Gastrocnemius medialis (tissue), 4 donors: ENCODE measurements around the gene MPPED2. TPM values are rescaled to one million over a fixed set of nuclear protein-coding genes. Genes with fewer than 3 reads are reported as not detected.
A peak's percentile ranks its signal among the peaks of the same experiment; 100 is the strongest.

Experiments used
- ATAC-seq, 2 donors: fragments of 150-250 bp; one replicate each; pipeline ENCODE4 v1.9.1; 2016
- DNase-seq, 2 donors: peaks; one replicate each; pipeline ENCODE4 v3.0.0-alpha.2; 2019
- H3K27ac ChIP-seq, 4 donors: fragments of 200-600 bp; sonication (generic); 1 replicate in 1 of 4; 2 replicates in 3 of 4; pipeline ENCODE4 v1.5.1; 2016 to 2018; ENCODE audit warnings: mild to moderate bottlenecking in 2 of 4, moderate library complexity in 1 of 4
- H3K27me3 ChIP-seq, 3 donors: fragments of 200-600 bp; sonication (generic) in 2 of 3; 1 replicate in 1 of 3; 2 replicates in 2 of 3; pipeline versions ENCODE4 v1.5.1 to v1.6.0; 2016 to 2019; ENCODE audit warnings: mild to moderate bottlenecking in 1 of 3, moderate library complexity in 1 of 3
- H3K36me3 ChIP-seq, 2 donors: fragments of 200-600 bp; sonication (generic) in 1 of 2; one replicate each; pipeline ENCODE4 v1.5.1; 2017 to 2018
- H3K4me1 ChIP-seq, 2 donors: fragments of 200-600 bp; sonication (generic) in 1 of 2; one replicate each; pipeline ENCODE4 v1.5.1; 2016 to 2017; ENCODE audit warnings: mild to moderate bottlenecking in 2 of 2
- H3K4me3 ChIP-seq, 4 donors: fragments of 200-600 bp; sonication (generic) in 3 of 4; 1 replicate in 1 of 4; 2 replicates in 3 of 4; pipeline ENCODE4 v1.5.1; 2016 to 2019; ENCODE audit warnings: mild to moderate bottlenecking in 2 of 4
- H3K9me3 ChIP-seq, 3 donors: fragments of 200-600 bp; sonication (generic) in 2 of 3; 1 replicate in 1 of 3; 2 replicates in 2 of 3; pipeline ENCODE4 v1.5.1; 2016 to 2019
- CTCF ChIP-seq, 5 experiments: fragments of 450-650 bp in 3 of 5; fragments of 200-600 bp in 2 of 5; sonication (generic) in 2 of 5; IDR thresholded peaks in 4 of 5; conservative IDR thresholded peaks in 1 of 5; 1 replicate in 4 of 5; 2 replicates in 1 of 5; pipeline ENCODE4 v1.5.1; 2016 to 2019; ENCODE audit warnings: antibody characterized with exemption in 5 of 5, mild to moderate bottlenecking in 3 of 5, moderate library complexity in 3 of 5
- POLR2A ChIP-seq, 2 donors: fragments of 450-650 bp; IDR thresholded peaks; one replicate each; pipeline ENCODE4 v1.6.1; 2017; ENCODE audit warnings: antibody characterized with exemption in 2 of 2, mild to moderate bottlenecking in 2 of 2, moderate library complexity in 2 of 2
- in situ Hi-C, 4 donors: fragments of 200-750 bp; cut with MboI; loops; one replicate each; pipeline versions ENCODE4 v1.15.0 to v1.8.0; 2017; ENCODE audit warnings: low sequenced_read_pairs in 4 of 4
- intact Hi-C: fragments of 100-400 bp; cut with DNase I; formaldehyde crosslinking; loops from one replicate; pipeline ENCODE4 v1.15.1; 2023; ENCODE audit warnings: low total_unique reads
- total RNA-seq, 4 donors: library from RNA; depleted of rRNA; stranded (reverse); fragments of >200 nt; gene quantifications; one replicate each; pipeline versions ENCODE4 v1.1.0 to v1.2.3, GENCODE V29; 2016

Gene MPPED2
- total RNA-seq, 4 donors from 2014 or later, result 0.78 to 4.4 (median 2.2) TPM

GRCh38 chr11:30459306-30459705, 126.8 kb downstream of the MPPED2 start:
- no peak for DNase-seq
- intact Hi-C loops, result no loop called here
- Histone ChIP-seq H3K9me3 (no peaks in the 10 kb centered on the region), H3K4me1 (peaks cover 8 to 29% of the 10 kb centered on the region in 2 donors), H3K27me3 (no peaks in the 10 kb centered on the region), H3K27ac (no peak overlapping the region), H3K36me3 (no peaks in the 10 kb centered on the region), H3K4me3 (no peak overlapping the region)
- TF ChIP-seq POLR2A (IDR thresholded peaks at IDR 0.05) (no peak), CTCF (IDR thresholded peaks at IDR 0.05 in 4 of 5, conservative IDR thresholded peaks at IDR 0.05 in 1 of 5) (no peak)
- no peak for ATAC-seq
- in situ Hi-C loops, result no loop called here

GRCh38 chr11:30458541-30458940, 127.6 kb downstream of the MPPED2 start:
- in situ Hi-C loops (no loop called here), intact Hi-C loops (no loop called here)
- Histone ChIP-seq H3K36me3 (no peaks in the 10 kb centered on the region), H3K27me3 (no peaks in the 10 kb centered on the region), H3K27ac (no peak overlapping the region), H3K4me1 (peaks cover 13 to 36% of the 10 kb centered on the region in 2 donors), H3K9me3 (no peaks in the 10 kb centered on the region), H3K4me3 (no peak overlapping the region)
- DNase-seq, result no peak
- ATAC-seq, result no peak
- TF ChIP-seq POLR2A (IDR thresholded peaks at IDR 0.05), result no peak
- TF ChIP-seq CTCF (IDR thresholded peaks at IDR 0.05 in 4 of 5, conservative IDR thresholded peaks at IDR 0.05 in 1 of 5), result no peak

GRCh38 chr11:30457087-30457486, 129.1 kb downstream of the MPPED2 start:
- H3K4me3 ChIP-seq, result no peak overlapping the region
- no peaks in the 10 kb centered on the region for H3K9me3 ChIP-seq
- peak; percentile 36 for ATAC-seq
- in situ Hi-C loops, result no loop called here
- no peak for DNase-seq
- H3K4me1 ChIP-seq, result peaks cover 17 to 42% of the 10 kb centered on the region in 2 donors
- H3K36me3 ChIP-seq, result no peaks in the 10 kb centered on the region
- no peak overlapping the region for H3K27ac ChIP-seq
- no peak for TF ChIP-seq CTCF (IDR thresholded peaks at IDR 0.05 in 4 of 5, conservative IDR thresholded peaks at IDR 0.05 in 1 of 5)
- no peak for TF ChIP-seq POLR2A (IDR thresholded peaks at IDR 0.05)
- intact Hi-C loops, result no loop called here
- H3K27me3 ChIP-seq, result no peaks in the 10 kb centered on the region

- TF ChIP-seq CTCF (IDR thresholded peaks at IDR 0.05 in 4 of 5, conservative IDR thresholded peaks at IDR 0.05 in 1 of 5) (no peak), POLR2A (IDR thresholded peaks at IDR 0.05) (no peak)
These were observed 131.1 kb downstream of the MPPED2 start for GRCh38 chr11:30455025-30455424.

GRCh38 chr11:30454541-30454940, 131.6 kb downstream of the MPPED2 start:
- Histone ChIP-seq H3K36me3 (no peaks in the 10 kb centered on the region), H3K4me3 (no peak overlapping the region), H3K27me3 (no peaks in the 10 kb centered on the region), H3K4me1 (peaks cover 17 to 37% of the 10 kb centered on the region in 2 donors), H3K9me3 (no peaks in the 10 kb centered on the region), H3K27ac (no peak overlapping the region)
- ATAC-seq (no peak), DNase-seq (no peak)
- intact Hi-C loops, result no loop called here
- in situ Hi-C loops, result no loop called here
- TF ChIP-seq CTCF (IDR thresholded peaks at IDR 0.05 in 4 of 5, conservative IDR thresholded peaks at IDR 0.05 in 1 of 5) (no peak), POLR2A (IDR thresholded peaks at IDR 0.05) (no peak)

More at GRCh38 chr11:30455025-30455424, 131.1 kb downstream of the MPPED2 start:
- ATAC-seq (no peak), DNase-seq (no peak)
- Histone ChIP-seq H3K4me3 (no peak overlapping the region), H3K27ac (no peak overlapping the region), H3K9me3 (no peaks in the 10 kb centered on the region), H3K27me3 (no peaks in the 10 kb centered on the region), H3K36me3 (no peaks in the 10 kb centered on the region), H3K4me1 (peaks cover 17 to 40% of the 10 kb centered on the region in 2 donors)
- intact Hi-C loops, result no loop called here
- in situ Hi-C loops, result no loop called here
